Gastrocnemius medialis (tissue), 4 donors: ENCODE data around the gene RNU1-3. TPM values are rescaled to one million over a fixed set of nuclear protein-coding genes. Genes with fewer than 3 reads are reported as not detected.

Experiments used
- ATAC-seq, 2 donors: fragments of 150-250 bp; one replicate each; pipeline ENCODE4 v1.9.1; 2016
- DNase-seq, 2 donors: peaks; one replicate each; pipeline ENCODE4 v3.0.0-alpha.2; 2019
- H3K27ac ChIP-seq, 4 donors: fragments of 200-600 bp; sonication (generic); 1 replicate in 1 of 4; 2 replicates in 3 of 4; pipeline ENCODE4 v1.5.1; 2016 to 2018; ENCODE audit warnings: mild to moderate bottlenecking in 2 of 4, moderate library complexity in 1 of 4
- H3K27me3 ChIP-seq, 3 donors: fragments of 200-600 bp; sonication (generic) in 2 of 3; 1 replicate in 1 of 3; 2 replicates in 2 of 3; pipeline versions ENCODE4 v1.5.1 to v1.6.0; 2016 to 2019; ENCODE audit warnings: mild to moderate bottlenecking in 1 of 3, moderate library complexity in 1 of 3
- H3K36me3 ChIP-seq, 2 donors: fragments of 200-600 bp; sonication (generic) in 1 of 2; one replicate each; pipeline ENCODE4 v1.5.1; 2017 to 2018
- H3K4me1 ChIP-seq, 2 donors: fragments of 200-600 bp; sonication (generic) in 1 of 2; one replicate each; pipeline ENCODE4 v1.5.1; 2016 to 2017; ENCODE audit warnings: mild to moderate bottlenecking in 2 of 2
- H3K4me3 ChIP-seq, 4 donors: fragments of 200-600 bp; sonication (generic) in 3 of 4; 1 replicate in 1 of 4; 2 replicates in 3 of 4; pipeline ENCODE4 v1.5.1; 2016 to 2019; ENCODE audit warnings: mild to moderate bottlenecking in 2 of 4
- H3K9me3 ChIP-seq, 3 donors: fragments of 200-600 bp; sonication (generic) in 2 of 3; 1 replicate in 1 of 3; 2 replicates in 2 of 3; pipeline ENCODE4 v1.5.1; 2016 to 2019
- CTCF ChIP-seq, 5 experiments: fragments of 450-650 bp in 3 of 5; fragments of 200-600 bp in 2 of 5; sonication (generic) in 2 of 5; IDR thresholded peaks in 4 of 5; conservative IDR thresholded peaks in 1 of 5; 1 replicate in 4 of 5; 2 replicates in 1 of 5; pipeline ENCODE4 v1.5.1; 2016 to 2019; ENCODE audit warnings: antibody characterized with exemption in 5 of 5, mild to moderate bottlenecking in 3 of 5, moderate library complexity in 3 of 5
- POLR2A ChIP-seq, 2 donors: fragments of 450-650 bp; IDR thresholded peaks; one replicate each; pipeline ENCODE4 v1.6.1; 2017; ENCODE audit warnings: antibody characterized with exemption in 2 of 2, mild to moderate bottlenecking in 2 of 2, moderate library complexity in 2 of 2
- in situ Hi-C, 4 donors: fragments of 200-750 bp; cut with MboI; loops; one replicate each; pipeline versions ENCODE4 v1.15.0 to v1.8.0; 2017; ENCODE audit warnings: low sequenced_read_pairs in 4 of 4
- intact Hi-C: fragments of 100-400 bp; cut with DNase I; formaldehyde crosslinking; loops from one replicate; pipeline ENCODE4 v1.15.1; 2023; ENCODE audit warnings: low total_unique reads
- total RNA-seq, 4 donors: library from RNA; depleted of rRNA; stranded (reverse); fragments of >200 nt; gene quantifications; one replicate each; pipeline versions ENCODE4 v1.1.0 to v1.2.3, GENCODE V29; 2016

RNU1-3 gene
- total RNA-seq, 4 donors from 2014 or later: under 0.01 TPM; not detected in 3

GRCh38 chr1:16618719-16619118 is 48.0 kb downstream of the RNU1-3 start:
- H3K9me3 ChIP-seq: no peaks in the 10 kb centered on the region
- in situ Hi-C loops (no loop called here), intact Hi-C loops (no loop called here)
- no peak for ATAC-seq
- no peak for TF ChIP-seq POLR2A (IDR thresholded peaks at IDR 0.05)
- no peak for TF ChIP-seq CTCF (IDR thresholded peaks at IDR 0.05 in 4 of 5, conservative IDR thresholded peaks at IDR 0.05 in 1 of 5)
- DNase-seq: peak in 1 of 2 donors; percentile 26
- no peak overlapping the region for H3K27ac ChIP-seq
- H3K36me3 ChIP-seq: peaks cover 0 to 33% of the 10 kb centered on the region in 2 donors
- H3K27me3 ChIP-seq: no peaks in the 10 kb centered on the region
- H3K4me3 ChIP-seq: no peak overlapping the region
- peaks cover 4 to 10% of the 10 kb centered on the region in 2 donors for H3K4me1 ChIP-seq

- peaks cover 0 to 29% of the 10 kb centered on the region in 2 donors for H3K36me3 ChIP-seq
- TF ChIP-seq POLR2A (IDR thresholded peaks at IDR 0.05): no peak
- no peak for TF ChIP-seq CTCF (IDR thresholded peaks at IDR 0.05 in 4 of 5, conservative IDR thresholded peaks at IDR 0.05 in 1 of 5)
- no peaks in the 10 kb centered on the region for H3K27me3 ChIP-seq
- H3K27ac ChIP-seq: no peak overlapping the region
- in situ Hi-C loops (no loop called here), intact Hi-C loops (no loop called here)
- DNase-seq (no peak), ATAC-seq (no peak)
- H3K4me3 ChIP-seq: no peak overlapping the region
- H3K4me1 ChIP-seq: peaks cover 5 to 8% of the 10 kb centered on the region in 2 donors
- H3K9me3 ChIP-seq: no peaks in the 10 kb centered on the region
These were observed 48.8 kb downstream of the RNU1-3 start for GRCh38 chr1:16617778-16618580.

GRCh38 chr1:16617114-16617631 is 49.6 kb downstream of the RNU1-3 start:
- ATAC-seq: no peak
- intact Hi-C loops (no loop called here), in situ Hi-C loops (no loop called here)

More at GRCh38 chr1:16617114-16617631, 49.6 kb downstream of the RNU1-3 start:
- TF ChIP-seq POLR2A (IDR thresholded peaks at IDR 0.05): no peak
- peaks cover 13 to 14% of the 10 kb centered on the region in 2 donors for H3K4me1 ChIP-seq
- H3K27me3 ChIP-seq: no peaks in the 10 kb centered on the region
- no peak for DNase-seq
- no peak overlapping the region for H3K4me3 ChIP-seq
- H3K36me3 ChIP-seq: peaks cover 0 to 21% of the 10 kb centered on the region in 2 donors
- no peak overlapping the region for H3K27ac ChIP-seq
- no peaks in the 10 kb centered on the region for H3K9me3 ChIP-seq

Other genes with a start within 250 kb of the RNU1-3 start
- not detected for gene SPATA21, start 229.5 kb downstream of the RNU1-3 start, total RNA-seq
- gene NECAP2, start 226.2 kb downstream of the RNU1-3 start, total RNA-seq: 10 to 100 TPM in 2 of 4 donors, 1 to 10 TPM in 2; 8.9 to 12.6 (median 10.4) TPM
- under 1 TPM in 1 of 4 donors, not detected in 3; under 0.01 TPM for gene RNU1-1, start 152.7 kb downstream of the RNU1-3 start, total RNA-seq
- 10 to 100 TPM in 2 of 4 donors, 1 to 10 TPM in 2; 6.6 to 20.0 (median 11.2) TPM for gene NBPF1, start 53.4 kb downstream of the RNU1-3 start, total RNA-seq
- gene RNU1-4, start 73.6 kb upstream of the RNU1-3 start, total RNA-seq: under 1 TPM in 1 of 4 donors, not detected in 3; under 0.01 TPM
- under 1 TPM in 1 of 4 donors, not detected in 3; under 0.01 TPM for gene RNU1-2, start 229.0 kb upstream of the RNU1-3 start, total RNA-seq